MCF 10A (cell line): ENCODE results near the gene EPO. TPM values are rescaled to one million over a fixed set of nuclear protein-coding genes. Genes with fewer than 3 reads are reported as not detected.

Experiments used
- BruUV-seq: library from RNA; stranded (reverse); fragments of 400-500 nt; replicated peaks from 2 replicates; lab custom pipeline; 2021; lab: Mats Ljungman, UMichigan
- CTCF ChIA-PET: fragments of 300-600 bp; sonication (Branson Sonifier 250); formaldehyde crosslinking; extraction: SDS; loops from one replicate; lab custom pipeline; 2021; ENCODE audit warnings: antibody characterized with exemption, inconsistent platforms; lab: Yijun Ruan, JAX
- POLR2A ChIA-PET: fragments of 300-600, 350-650 bp; sonication (Branson Sonifier 250); formaldehyde crosslinking; extraction: SDS; loops from one replicate; lab custom pipeline; 2020; ENCODE audit warnings: antibody characterized with exemption, inconsistent platforms; lab: Yijun Ruan, JAX
- DNase-seq: peaks from one replicate; pipeline ENCODE4 v3.0.0-alpha.2; 2018; ENCODE audit not compliant: unreplicated experiment
- H3K27ac Mint-ChIP-seq: one replicate; pipeline ENCODE4 v1.8.0; 2022; ENCODE audit warnings: mild to moderate bottlenecking, low read depth, mixed read lengths; ENCODE audit not compliant: unreplicated experiment
- H3K27me3 Mint-ChIP-seq: one replicate; pipeline ENCODE4 v1.8.0; 2022; ENCODE audit warnings: mixed read lengths; ENCODE audit not compliant: insufficient read depth, unreplicated experiment
- H3K36me3 Mint-ChIP-seq: one replicate; pipeline ENCODE4 v1.8.0; 2022; ENCODE audit warnings: mild to moderate bottlenecking, moderate library complexity, mixed read lengths; ENCODE audit not compliant: insufficient read depth, unreplicated experiment
- H3K4me1 Mint-ChIP-seq: one replicate; pipeline ENCODE4 v1.8.0; 2022; ENCODE audit warnings: mixed read lengths; ENCODE audit not compliant: insufficient read depth, unreplicated experiment
- H3K4me3 Mint-ChIP-seq: one replicate; pipeline ENCODE4 v1.8.0; 2022; ENCODE audit warnings: mild to moderate bottlenecking, moderate library complexity, mixed read lengths; ENCODE audit not compliant: unreplicated experiment
- H3K9me3 Mint-ChIP-seq: one replicate; pipeline ENCODE4 v1.8.0; 2022; ENCODE audit warnings: mixed read lengths; ENCODE audit not compliant: unreplicated experiment
- intact Hi-C: fragments of 100-400 bp; cut with micrococcal nuclease; formaldehyde crosslinking; loops from 2 replicates; pipeline ENCODE4 v1.14.1; 2022
- total RNA-seq: library from RNA; stranded (reverse); gene quantifications from 2 replicates; pipeline ENCODE4 v1.2.3, GENCODE V29; 2022
- TF ChIP-seq, protein P1 (sequence below): fragments of 200-600 bp; IDR thresholded peaks from one replicate; pipeline ENCODE4 v1.8.0; 2022; ENCODE audit warnings: antibody characterized with exemption, mild to moderate bottlenecking; ENCODE audit not compliant: unreplicated experiment

The EPO gene
- total RNA-seq, 1 experiment from 2014 or later = not detected

DNA sequence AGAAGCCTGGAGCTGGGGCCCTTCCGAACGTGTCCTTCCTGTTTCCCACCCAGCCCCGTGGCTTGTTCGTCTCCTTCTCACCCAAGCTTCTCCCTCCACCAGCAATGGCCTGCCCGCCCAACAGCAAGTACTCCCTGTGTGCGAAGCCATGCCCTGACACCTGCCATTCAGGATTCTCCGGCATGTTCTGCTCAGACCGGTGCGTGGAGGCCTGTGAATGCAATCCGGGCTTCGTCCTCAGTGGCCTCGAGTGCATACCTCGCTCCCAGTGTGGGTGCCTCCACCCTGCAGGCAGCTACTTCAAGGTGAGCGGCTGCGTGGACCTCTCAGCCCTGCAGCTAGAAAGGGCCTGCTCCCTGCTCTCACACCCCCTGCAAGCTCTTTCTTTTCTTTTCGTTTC is 45.0 kb downstream of the EPO start:
- no peaks in the 10 kb centered on the region for H3K9me3 Mint-ChIP-seq
- H3K27ac Mint-ChIP-seq = no peak overlapping the region
- no peaks in the 10 kb centered on the region for H3K36me3 Mint-ChIP-seq
- ChIA-PET POLR2A (interaction anchor here (1.3 kb wide), 1 partner anchor 37 kb away, joined by 5 read pairs; no protein-coding TSS in a partner anchor), CTCF (interaction anchor here (0.8 to 1.5 kb wide), 2 partner anchors 61 to 296 kb away, joined by 3 read pairs; no protein-coding TSS in a partner anchor)
- peaks cover 5% of the 10 kb centered on the region for H3K4me1 Mint-ChIP-seq
- TF ChIP-seq, protein P1, sequence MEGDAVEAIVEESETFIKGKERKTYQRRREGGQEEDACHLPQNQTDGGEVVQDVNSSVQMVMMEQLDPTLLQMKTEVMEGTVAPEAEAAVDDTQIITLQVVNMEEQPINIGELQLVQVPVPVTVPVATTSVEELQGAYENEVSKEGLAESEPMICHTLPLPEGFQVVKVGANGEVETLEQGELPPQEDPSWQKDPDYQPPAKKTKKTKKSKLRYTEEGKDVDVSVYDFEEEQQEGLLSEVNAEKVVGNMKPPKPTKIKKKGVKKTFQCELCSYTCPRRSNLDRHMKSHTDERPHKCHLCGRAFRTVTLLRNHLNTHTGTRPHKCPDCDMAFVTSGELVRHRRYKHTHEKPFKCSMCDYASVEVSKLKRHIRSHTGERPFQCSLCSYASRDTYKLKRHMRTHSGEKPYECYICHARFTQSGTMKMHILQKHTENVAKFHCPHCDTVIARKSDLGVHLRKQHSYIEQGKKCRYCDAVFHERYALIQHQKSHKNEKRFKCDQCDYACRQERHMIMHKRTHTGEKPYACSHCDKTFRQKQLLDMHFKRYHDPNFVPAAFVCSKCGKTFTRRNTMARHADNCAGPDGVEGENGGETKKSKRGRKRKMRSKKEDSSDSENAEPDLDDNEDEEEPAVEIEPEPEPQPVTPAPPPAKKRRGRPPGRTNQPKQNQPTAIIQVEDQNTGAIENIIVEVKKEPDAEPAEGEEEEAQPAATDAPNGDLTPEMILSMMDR = no peak
- no peaks in the 10 kb centered on the region for H3K27me3 Mint-ChIP-seq
- no TSS peak for BruUV-seq
- DNase-seq = no peak
- H3K4me3 Mint-ChIP-seq = no peak overlapping the region
- intact Hi-C loops = no loop called here

DNA sequence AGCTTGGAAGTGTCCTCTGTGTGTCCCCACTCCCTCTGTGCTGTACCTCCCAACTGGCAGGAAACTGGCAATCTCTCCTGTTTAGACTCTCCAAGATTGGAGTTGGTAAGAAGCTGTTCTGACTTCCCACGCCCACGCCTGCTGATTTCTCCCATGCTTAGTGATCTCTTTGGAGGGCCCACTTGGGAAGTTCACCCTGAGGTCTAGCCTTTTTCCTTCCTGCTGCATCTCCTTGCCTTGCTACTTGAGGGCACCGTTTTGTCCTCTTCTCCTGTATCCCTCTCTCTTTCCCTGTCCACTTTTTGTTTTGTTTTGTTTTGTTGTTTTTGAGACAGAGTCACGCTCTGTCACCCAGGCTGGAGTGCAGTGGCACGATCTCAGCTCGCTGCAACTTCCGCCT is 48.5 kb downstream of the EPO start:
- TF ChIP-seq, protein P1 = no peak
- ChIA-PET POLR2A (interaction anchor here (0.9 kb wide), 1 partner anchor 85 kb away, joined by 3 read pairs; no protein-coding TSS in a partner anchor), CTCF (interaction anchor here (0.6 to 0.9 kb wide), 3 partner anchors 33 to 83 kb away, joined by 3 to 5 read pairs (median 4); no protein-coding TSS in a partner anchor)
- Mint-ChIP-seq H3K36me3 (no peaks in the 10 kb centered on the region), H3K4me3 (no peak overlapping the region), H3K27me3 (no peaks in the 10 kb centered on the region), H3K4me1 (peaks cover 13% of the 10 kb centered on the region), H3K9me3 (no peaks in the 10 kb centered on the region), H3K27ac (no peak overlapping the region)
- intact Hi-C loops = no loop called here
- BruUV-seq = no TSS peak
- DNase-seq = no peak

Other genes starting within 250 kb of the EPO start
- 36.0 and 43.8 TPM in 2 replicates for gene TSC22D4, start 241.3 kb upstream of the EPO start, total RNA-seq
- 0.21 TPM in 1 of 2 replicates, not detected in the other for gene NYAP1, start 236.5 kb upstream of the EPO start, total RNA-seq
- gene AGFG2, start 181.3 kb upstream of the EPO start, total RNA-seq = 8.4 and 11.9 TPM in 2 replicates
- 1.2 and 2.9 TPM in 2 replicates for gene SAP25, start 146.6 kb upstream of the EPO start, total RNA-seq
- gene LRCH4, start 134.3 kb upstream of the EPO start, total RNA-seq = 21.4 and 22.3 TPM in 2 replicates
- 0.37 and 1.1 TPM in 2 replicates for gene FBXO24, start 134.1 kb upstream of the EPO start, total RNA-seq
- 2.0 and 3.6 TPM in 2 replicates for gene PCOLCE, start 118.1 kb upstream of the EPO start, total RNA-seq
- gene MOSPD3, start 107.9 kb upstream of the EPO start, total RNA-seq = 5.2 and 7.4 TPM in 2 replicates
- gene TFR2, start 78.9 kb upstream of the EPO start, total RNA-seq = not detected in 2 replicates
- not detected in 2 replicates for gene ACTL6B, start 64.0 kb upstream of the EPO start, total RNA-seq
- gene GNB2, start 46.7 kb upstream of the EPO start, total RNA-seq = 196 and 201 TPM in 2 replicates
- 37.6 and 40.1 TPM in 2 replicates for gene GIGYF1, start 26.2 kb upstream of the EPO start, total RNA-seq
- gene POP7, start 14.3 kb upstream of the EPO start, total RNA-seq = 49.0 and 59.2 TPM in 2 replicates
- not detected in 2 replicates for gene ZAN, start 13.1 kb downstream of the EPO start, total RNA-seq
- gene EPHB4, start 107.1 kb downstream of the EPO start, total RNA-seq = 48.8 and 51.3 TPM in 2 replicates
- 19.2 and 21.0 TPM in 2 replicates for gene SLC12A9, start 132.2 kb downstream of the EPO start, total RNA-seq
- 106 and 132 TPM in 2 replicates for gene TRIP6, start 146.9 kb downstream of the EPO start, total RNA-seq
- 111 and 142 TPM in 2 replicates for gene SRRT, start 154.6 kb downstream of the EPO start, total RNA-seq
- 2.8 and 3.4 TPM in 2 replicates for gene UFSP1, start 169.2 kb downstream of the EPO start, total RNA-seq
- gene ACHE, start 175.4 kb downstream of the EPO start, total RNA-seq = 0.30 and 0.37 TPM in 2 replicates
- not detected in 2 replicates for gene MUC3A, start 229.1 kb downstream of the EPO start, total RNA-seq
- gene MUC12, start 249.1 kb downstream of the EPO start, total RNA-seq = not detected in 2 replicates